ENCODE measurements around the gene KTN1. TPM values are rescaled to one million over a fixed set of nuclear protein-coding genes. Genes with fewer than 3 reads are reported as not detected.

Gene KTN1
- total and polyA plus RNA-seq, 2 experiments from 2014 or later: 150 to 164 TPM

DNA sequence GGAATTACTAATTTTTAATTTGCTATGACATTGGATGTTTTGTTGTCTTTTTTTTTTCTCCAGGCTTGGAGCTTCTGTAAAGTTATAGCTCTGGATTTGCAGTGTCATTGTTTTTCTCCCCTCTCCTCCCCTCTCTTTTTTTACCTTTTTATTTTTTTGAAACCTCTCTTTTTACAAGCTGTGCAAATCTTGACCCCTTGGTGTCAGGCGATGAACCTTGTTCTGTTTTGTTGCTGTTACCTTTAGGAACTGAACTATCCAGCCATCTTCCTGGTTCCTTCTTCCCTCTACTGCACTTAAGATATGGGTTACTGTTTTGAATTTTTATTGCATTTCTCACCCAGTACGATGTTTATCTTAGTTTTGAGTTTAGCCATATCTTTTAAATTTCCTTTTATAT lies 13.7 kb downstream of the KTN1 start:
- H3K79me2 ChIP-seq: peaks cover 100% of the 10 kb centered on the region
- TF ChIP-seq EZH2phosphoT487 (IDR thresholded peaks at IDR 0.05; ENCODE audit: low read depth, severe bottlenecking, unreplicated experiment): no peak
- no peak for TF ChIP-seq CTCF (IDR thresholded peaks at IDR 0.05; ENCODE audit: poor library complexity)
- no peak for TF ChIP-seq EZH2 (IDR thresholded peaks at IDR 0.05; ENCODE audit: borderline replicate concordance)
- no peak overlapping the region for H2AFZ ChIP-seq
- no peak overlapping the region for H3K4me3 ChIP-seq
- no peak overlapping the region for H3K4me2 ChIP-seq
- peaks cover 3% of the 10 kb centered on the region for H3K4me1 ChIP-seq (ENCODE audit: insufficient read depth)
- no peaks in the 10 kb centered on the region for H3K9me3 ChIP-seq (ENCODE audit: low read depth)
- no peaks in the 10 kb centered on the region for H3K27me3 ChIP-seq
- no peaks in the 10 kb centered on the region for H3K9me2 ChIP-seq (replicated peaks; ENCODE audit: insufficient read depth)
- H3K36me3 ChIP-seq (replicated peaks; ENCODE audit: insufficient read depth, low read depth): no peaks in the 10 kb centered on the region
- WGBS (ENCODE audit: low lambda C conversion rate, missing lambda C conversion rate): 53% methylated on average over 2 of the region's 2 CpGs
- H4K20me1 ChIP-seq (ENCODE audit: insufficient read depth, poor library complexity, severe bottlenecking): peaks cover 50% of the 10 kb centered on the region
- no peak overlapping the region for H3K27ac ChIP-seq
- DNase-seq (ENCODE audit: low spot score): no peak

DNA sequence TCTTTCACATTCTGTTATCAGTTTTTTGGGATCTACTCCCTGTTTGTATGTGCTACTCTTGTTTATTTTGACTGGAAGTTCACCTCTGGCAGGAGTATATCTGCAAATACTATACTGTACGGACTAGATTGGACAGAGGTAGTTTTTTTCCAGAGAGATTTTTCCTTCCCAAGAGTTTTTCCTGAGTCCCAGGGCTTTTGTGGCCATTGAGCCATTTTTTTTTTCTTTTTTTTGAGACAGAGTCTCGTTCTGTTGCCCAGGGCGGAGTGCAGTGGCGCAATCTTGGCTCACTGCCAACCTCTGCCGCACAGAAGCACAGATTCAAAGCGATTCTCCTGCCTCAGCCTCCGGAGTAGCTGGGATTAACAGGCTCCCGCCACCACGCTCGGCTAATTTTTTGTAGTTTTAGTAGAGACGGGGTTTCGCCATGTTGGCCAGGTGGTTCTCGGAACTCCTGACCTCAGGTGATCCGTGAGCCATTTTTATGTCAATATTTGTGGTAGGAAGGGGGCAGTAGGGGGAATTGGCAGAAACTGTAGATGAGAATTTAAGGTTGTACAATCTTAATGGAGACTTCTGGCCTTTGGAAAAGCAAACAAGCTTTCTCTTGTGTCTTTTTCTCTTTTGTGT lies 19.4 kb downstream of the KTN1 start:
- H3K9me2 ChIP-seq (replicated peaks; ENCODE audit: insufficient read depth): no peaks in the 10 kb centered on the region
- DNase-seq (ENCODE audit: low spot score): peak; percentile 42
- H3K4me1 ChIP-seq (ENCODE audit: insufficient read depth): peaks cover 4% of the 10 kb centered on the region
- H3K36me3 ChIP-seq (replicated peaks; ENCODE audit: insufficient read depth, low read depth): no peaks in the 10 kb centered on the region
- TF ChIP-seq EZH2 (IDR thresholded peaks at IDR 0.05; ENCODE audit: borderline replicate concordance) (no peak), CTCF (IDR thresholded peaks at IDR 0.05; ENCODE audit: poor library complexity) (no peak), EZH2phosphoT487 (IDR thresholded peaks at IDR 0.05; ENCODE audit: low read depth, severe bottlenecking, unreplicated experiment) (no peak)
- H3K27me3 ChIP-seq: no peaks in the 10 kb centered on the region
- H3K79me2 ChIP-seq: peaks cover 100% of the 10 kb centered on the region
- WGBS (ENCODE audit: low lambda C conversion rate, missing lambda C conversion rate): 88% methylated on average over 14 of the region's 14 CpGs
- H3K4me2 ChIP-seq: no peak overlapping the region
- no peak overlapping the region for H3K27ac ChIP-seq
- peaks cover 20% of the 10 kb centered on the region for H4K20me1 ChIP-seq (ENCODE audit: insufficient read depth, poor library complexity, severe bottlenecking)
- no peaks in the 10 kb centered on the region for H3K9me3 ChIP-seq (ENCODE audit: low read depth)
- H2AFZ ChIP-seq: no peak overlapping the region
- H3K4me3 ChIP-seq: no peak overlapping the region

GRCh38 chr14:55600784-55601561 lies 21.0 kb downstream of the KTN1 start:
- no peak overlapping the region for H3K27ac ChIP-seq
- H3K9me2 ChIP-seq (replicated peaks; ENCODE audit: insufficient read depth): no peaks in the 10 kb centered on the region
- 78% methylated on average over 5 of the region's 5 CpGs for WGBS (ENCODE audit: low lambda C conversion rate, missing lambda C conversion rate)
- H3K36me3 ChIP-seq (replicated peaks; ENCODE audit: insufficient read depth, low read depth): no peaks in the 10 kb centered on the region
- no peaks in the 10 kb centered on the region for H3K27me3 ChIP-seq
- no peak for TF ChIP-seq CTCF (IDR thresholded peaks at IDR 0.05; ENCODE audit: poor library complexity)
- no peak for TF ChIP-seq EZH2phosphoT487 (IDR thresholded peaks at IDR 0.05; ENCODE audit: low read depth, severe bottlenecking, unreplicated experiment)
- no peak for TF ChIP-seq EZH2 (IDR thresholded peaks at IDR 0.05; ENCODE audit: borderline replicate concordance)
- no peaks in the 10 kb centered on the region for H3K9me3 ChIP-seq (ENCODE audit: low read depth)
- H3K4me1 ChIP-seq (ENCODE audit: insufficient read depth): peaks cover 16% of the 10 kb centered on the region
- no peak overlapping the region for H2AFZ ChIP-seq
- no peak overlapping the region for H3K4me2 ChIP-seq
- peaks cover 26% of the 10 kb centered on the region for H4K20me1 ChIP-seq (ENCODE audit: insufficient read depth, poor library complexity, severe bottlenecking)
- no peak overlapping the region for H3K4me3 ChIP-seq
- H3K79me2 ChIP-seq: peaks cover 99% of the 10 kb centered on the region
- no peak for DNase-seq (ENCODE audit: low spot score)

Measured in hepatocyte (in vitro differentiated cells).